GM12878 (cell line): ENCODE data around the gene ANO10. TPM values are rescaled to one million over a fixed set of nuclear protein-coding genes. Genes with fewer than 3 reads are reported as not detected.

Source experiments
- ATAC-seq: fragments of 200-7000 bp; cut with Tn5 transposase; 3 replicates; pipeline ENCODE4 v1.9.1; 2020; ENCODE audit warnings: mild to moderate bottlenecking, moderate library complexity
- BruUV-seq: library from RNA; stranded (reverse); fragments of 400-500 nt; replicated peaks from 2 replicates; lab custom pipeline; 2021; lab: Mats Ljungman, UMichigan
- CTCF ChIA-PET: fragments of 300-600 bp; sonication (Branson Sonifier 250); formaldehyde crosslinking; extraction: SDS; loops from one replicate; lab custom pipeline; 2021; ENCODE audit warnings: inconsistent platforms; lab: Yijun Ruan, JAX
- POLR2A ChIA-PET: fragments of 350-600 bp; formaldehyde crosslinking; extraction: SDS; loops from one replicate; lab custom pipeline; 2021; ENCODE audit warnings: inconsistent platforms; lab: Charles Lee
- RAD21 ChIA-PET: fragments of 300-600 bp; sonication (Branson Sonifier 250); formaldehyde crosslinking; loops from one replicate; lab custom pipeline; 2023; ENCODE audit warnings: antibody characterized with exemption; ENCODE audit not compliant: unreplicated experiment; lab: Charles Lee
- SMC1A ChIA-PET: fragments of 300-600 bp; sonication (Branson Sonifier 250); formaldehyde crosslinking; loops from one replicate; lab custom pipeline; 2023; ENCODE audit not compliant: unreplicated experiment, uncharacterized antibody; lab: Charles Lee
- DNase-seq: peaks from one replicate; pipeline ENCODE4 v3.0.0-alpha.2; 2011; ENCODE audit warnings: low read depth, low spot score
- FAIRE-seq: peaks from 3 replicates; lab custom pipeline; 2011; peaks lifted over from hg19 to GRCh38; lab: Jason Lieb, UNC
- H2AFZ ChIP-seq: 2 replicates; pipeline ENCODE4 v1.6.0; 2011; ENCODE audit warnings: low read depth, low read length, control low read depth; ENCODE audit not compliant: control insufficient read depth
- H3K27ac ChIP-seq: 2 replicates; pipeline ENCODE4 v1.5.1; 2011; ENCODE audit warnings: control low read depth; ENCODE audit not compliant: control insufficient read depth, insufficient read depth
- H3K27me3 ChIP-seq, 2 experiments: replicated peaks in 1 of 2; 2 replicates each; pipeline versions ENCODE4 v1.6.0 to v1.6.1; 2011; ENCODE audit warnings: low read length in 1 of 2; ENCODE audit not compliant: control insufficient read depth in 2 of 2, insufficient read depth in 2 of 2
- H3K36me3 ChIP-seq, 2 experiments: 2 replicates each; pipeline ENCODE4 v1.5.1; 2011; ENCODE audit warnings: low read length in 1 of 2; ENCODE audit not compliant: control insufficient read depth in 2 of 2, insufficient read depth in 2 of 2
- H3K4me1 ChIP-seq: 2 replicates; pipeline ENCODE4 v1.6.1; 2011; ENCODE audit warnings: mild to moderate bottlenecking, low read length, moderate library complexity, mixed read lengths; ENCODE audit not compliant: control insufficient read depth, insufficient read depth
- H3K4me2 ChIP-seq: 2 replicates; pipeline ENCODE4 v1.6.0; 2011; ENCODE audit warnings: control low read depth; ENCODE audit not compliant: control insufficient read depth, insufficient read depth
- H3K4me3 ChIP-seq: fragments of 200-600 bp; sonication (generic); 2 replicates; pipeline ENCODE4 v1.5.1; 2016
- H3K79me2 ChIP-seq: 2 replicates; pipeline ENCODE4 v1.6.0; 2011; ENCODE audit warnings: low read length; ENCODE audit not compliant: control insufficient read depth, insufficient read depth
- H3K9ac ChIP-seq: 2 replicates; pipeline ENCODE4 v1.8.0; 2011; ENCODE audit warnings: low read length, control low read depth, mixed read lengths; ENCODE audit not compliant: control insufficient read depth, insufficient read depth
- H3K9me3 ChIP-seq: replicated peaks from 3 replicates; pipeline ENCODE4 v1.5.1; 2011; ENCODE audit warnings: mild to moderate bottlenecking, low read length; ENCODE audit not compliant: control insufficient read depth, insufficient read depth
- H4K20me1 ChIP-seq: 2 replicates; pipeline ENCODE4 v1.6.0; 2011; ENCODE audit not compliant: control insufficient read depth, insufficient read depth
- BCL11A ChIP-seq: IDR thresholded peaks from 2 replicates; pipeline ENCODE4 v1.6.1; 2011; ENCODE audit warnings: low read depth, low read length
- EP300 ChIP-seq, 2 experiments: fragments of 150-350 bp in 1 of 2; IDR thresholded peaks; 2 replicates each; pipeline ENCODE4 v1.6.1; 2011 to 2012; ENCODE audit warnings: low read depth in 2 of 2, low read length in 2 of 2, borderline replicate concordance in 1 of 2, improper control_type of control experiment in 1 of 2, inconsistent platforms in 1 of 2; ENCODE audit not compliant: control insufficient read depth in 1 of 2
- HDAC6 ChIP-seq: fragments of 200-600 bp; sonication (generic); IDR thresholded peaks from one replicate; pipeline ENCODE4 v1.8.0; 2017; ENCODE audit warnings: antibody characterized with exemption; ENCODE audit not compliant: unreplicated experiment
- NFXL1 ChIP-seq: fragments of 450-650 bp; IDR thresholded peaks from 2 replicates; pipeline ENCODE4 v1.6.1; 2017; ENCODE audit warnings: antibody characterized with exemption, mild to moderate bottlenecking, borderline replicate concordance
- WGBS: methylation state at CpG from one replicate; pipeline ENCODE4 v1.1.6; 2016; ENCODE audit warnings: low lambda C conversion rate; ENCODE audit not compliant: insufficient replicate concordance, insufficient coverage; ENCODE audit errors: missing lambda C conversion rate; 5-methylcytosine and 5-hydroxymethylcytosine counted together
- in situ Hi-C: fragments of 300-500 bp; cut with MboI; formaldehyde crosslinking; loops from 9 replicates; pipeline ENCODE4 v1.14.3; 2018; ENCODE audit warnings: mixed read lengths
- intact Hi-C: fragments of 100-400 bp; cut with micrococcal nuclease; formaldehyde crosslinking; loops from one replicate; pipeline ENCODE4 v1.14.2; 2022; ENCODE audit not compliant: unreplicated experiment
- polyA plus RNA-seq, 11 experiments: library from polyadenylated mRNA; depleted of rRNA in 4 of 11; unstranded in 6 of 11; stranded (reverse) in 5 of 11; fragments of >200 nt; fragmentation: Nextera tagmentation in 4 of 11; fragmentation: Illumina TruSeq in 1 of 11; extraction: Ambion mirVana in 4 of 11; extraction: Trizol in 1 of 11; gene quantifications; 1 replicate in 1 of 11; 2 replicates in 10 of 11; pipeline versions ENCODE4 v1.2.1 to v1.2.3, GENCODE V29; 2011 to 2016; ENCODE audit warnings: inconsistent platforms in 2 of 11, missing spikeins in 2 of 11, low read depth in 1 of 11
- total RNA-seq, 4 experiments: library from RNA; depleted of rRNA in 3 of 4; stranded (reverse); fragments of >200 nt in 3 of 4; fragmentation: Illumina TruSeq in 1 of 4; extraction: Trizol in 1 of 4; gene quantifications; 2 replicates each; pipeline versions ENCODE4 v1.2.1 to v1.2.3, GENCODE V29; 2013 to 2021
- TF ChIP-seq, protein P1 (sequence below): fragments of 450-650 bp; IDR thresholded peaks from 2 replicates; pipeline ENCODE4 v1.6.1; 2017; ENCODE audit warnings: antibody characterized with exemption, mild to moderate bottlenecking, moderate library complexity

ANO10 gene
- total and polyA plus RNA-seq, 10 of the 15 experiments (the other 5 are each of a cell fraction or from before 2014, with no cell fraction given) = 0.29 to 21.9 (median 1.6) TPM

DNA sequence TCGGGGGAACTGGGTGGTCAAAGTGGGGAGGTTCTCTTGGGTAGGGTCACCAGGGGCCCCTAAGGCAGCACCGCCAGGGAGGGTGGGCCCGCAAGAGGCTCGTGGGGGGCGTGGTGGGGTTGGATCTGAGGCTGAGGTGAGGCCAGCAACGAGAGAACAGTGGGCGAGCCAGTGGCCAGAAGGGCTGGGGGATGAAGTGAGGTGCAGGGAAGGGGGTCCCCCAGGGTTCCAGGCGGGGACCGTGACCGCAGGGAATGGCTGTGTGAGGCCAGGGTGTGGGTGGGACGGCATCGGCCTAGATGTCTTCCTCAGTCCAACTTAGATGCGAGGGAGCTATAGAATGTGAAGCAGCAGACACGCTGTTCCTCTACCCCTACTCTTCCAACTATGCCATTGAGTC is 257.3 kb downstream of the ANO10 start:
- Histone ChIP-seq H3K4me2 (no peak overlapping the region), H3K9me3 (no peaks in the 10 kb centered on the region), H3K36me3 (no peaks in the 10 kb centered on the region; a peak in 2 of 4 replicates), H3K27me3 (no peaks in the 10 kb centered on the region), H3K9ac (no peak overlapping the region), H3K4me3 (no peak overlapping the region), H3K79me2 (no peaks in the 10 kb centered on the region), H3K4me1 (no peaks in the 10 kb centered on the region), H2AFZ (no peak overlapping the region), H3K27ac (no peak overlapping the region), H4K20me1 (0 out of 2 replicates have a peak, but pooled peaks cover 2% of the 10 kb centered on the region)
- DNase-seq = no peak
- SMC1A ChIA-PET = no interaction called here
- FAIRE-seq = no peak
- RAD21 ChIA-PET = no interaction called here
- CTCF ChIA-PET = no interaction called here
- in situ Hi-C loops (no loop called here), intact Hi-C loops (no loop called here)
- ATAC-seq = no peak
- 61% methylated on average over 14 of the region's 14 CpGs for WGBS
- BruUV-seq = no TSS peak
- POLR2A ChIA-PET = no interaction called here
- no peak for TF ChIP-seq BCL11A
- no peak for TF ChIP-seq EP300 (IDR thresholded peaks at IDR 0.05; ENCODE audit: borderline replicate concordance in 1 of 2, control insufficient read depth in 1 of 2, low read depth in 2 of 2, low read length in 2 of 2)
- no peak for TF ChIP-seq NFXL1
- no peak for TF ChIP-seq HDAC6
- TF ChIP-seq, protein P1, sequence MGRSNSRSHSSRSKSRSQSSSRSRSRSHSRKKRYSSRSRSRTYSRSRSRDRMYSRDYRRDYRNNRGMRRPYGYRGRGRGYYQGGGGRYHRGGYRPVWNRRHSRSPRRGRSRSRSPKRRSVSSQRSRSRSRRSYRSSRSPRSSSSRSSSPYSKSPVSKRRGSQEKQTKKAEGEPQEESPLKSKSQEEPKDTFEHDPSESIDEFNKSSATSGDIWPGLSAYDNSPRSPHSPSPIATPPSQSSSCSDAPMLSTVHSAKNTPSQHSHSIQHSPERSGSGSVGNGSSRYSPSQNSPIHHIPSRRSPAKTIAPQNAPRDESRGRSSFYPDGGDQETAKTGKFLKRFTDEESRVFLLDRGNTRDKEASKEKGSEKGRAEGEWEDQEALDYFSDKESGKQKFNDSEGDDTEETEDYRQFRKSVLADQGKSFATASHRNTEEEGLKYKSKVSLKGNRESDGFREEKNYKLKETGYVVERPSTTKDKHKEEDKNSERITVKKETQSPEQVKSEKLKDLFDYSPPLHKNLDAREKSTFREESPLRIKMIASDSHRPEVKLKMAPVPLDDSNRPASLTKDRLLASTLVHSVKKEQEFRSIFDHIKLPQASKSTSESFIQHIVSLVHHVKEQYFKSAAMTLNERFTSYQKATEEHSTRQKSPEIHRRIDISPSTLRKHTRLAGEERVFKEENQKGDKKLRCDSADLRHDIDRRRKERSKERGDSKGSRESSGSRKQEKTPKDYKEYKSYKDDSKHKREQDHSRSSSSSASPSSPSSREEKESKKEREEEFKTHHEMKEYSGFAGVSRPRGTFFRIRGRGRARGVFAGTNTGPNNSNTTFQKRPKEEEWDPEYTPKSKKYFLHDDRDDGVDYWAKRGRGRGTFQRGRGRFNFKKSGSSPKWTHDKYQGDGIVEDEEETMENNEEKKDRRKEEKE = no peak
